GM19455 (cell line): ENCODE data around the gene CCDC157.

ENCODE experiments used
- ATAC-seq: cut with Tn5 transposase; IDR thresholded peaks from one replicate; pipeline ENCODE4 v1.9.1; 2021; ENCODE audit not compliant: unreplicated experiment

CCDC157 gene

GRCh38 chr22:30411780-30412179, 55.0 kb downstream of the CCDC157 start:
- ATAC-seq, result no peak

- no peak for ATAC-seq
Observed at GRCh38 chr22:30413001-30413400, 56.2 kb downstream of the CCDC157 start.

GRCh38 chr22:30413745-30414524, 57.1 kb downstream of the CCDC157 start:
- ATAC-seq, result no peak

GRCh38 chr22:30414525-30415047, 57.8 kb downstream of the CCDC157 start:
- ATAC-seq, result no peak

- ATAC-seq, result no peak
Observed at GRCh38 chr22:30416403-30416802, 59.6 kb downstream of the CCDC157 start.

- no peak for ATAC-seq
Observed at GRCh38 chr22:30416837-30417236, 60.0 kb downstream of the CCDC157 start.

GRCh38 chr22:30420347-30421125, 63.7 kb downstream of the CCDC157 start:
- no peak for ATAC-seq

- no peak for ATAC-seq
Observed at GRCh38 chr22:30421695-30422480, 65.1 kb downstream of the CCDC157 start.

- no peak for ATAC-seq
Observed at GRCh38 chr22:30422481-30423300, 65.9 kb downstream of the CCDC157 start.

GRCh38 chr22:30423301-30423958, 66.6 kb downstream of the CCDC157 start:
- peak; percentile 39 for ATAC-seq

- peak; percentile 86 for ATAC-seq
Observed at GRCh38 chr22:30423959-30424533, 67.2 kb downstream of the CCDC157 start.

GRCh38 chr22:30424534-30425326, 67.9 kb downstream of the CCDC157 start:
- no peak for ATAC-seq

GRCh38 chr22:30425327-30425615, 68.5 kb downstream of the CCDC157 start:
- ATAC-seq, result no peak

- ATAC-seq, result no peak
Observed at GRCh38 chr22:30425616-30426387, 69.0 kb downstream of the CCDC157 start, which contains the start of gene MTFP1. MTFP1 (plus strand) TSS chr22:30425768; CDS start chr22:30425880, 112 bp downstream.
